CD14-positive monocyte (primary cell): ENCODE data around the gene TSPEAR. TPM values are rescaled to one million over a fixed set of nuclear protein-coding genes. Genes with fewer than 3 reads are reported as not detected.

Source experiments
- DNase-seq, 3 donors: peaks; one replicate each; pipeline ENCODE4 v3.0.0-alpha.2; 2011 to 2022
- H2AFZ ChIP-seq: 2 replicates; pipeline ENCODE4 v1.6.0; 2012; ENCODE audit warnings: mild to moderate bottlenecking, low read depth, low read length, inconsistent platforms; ENCODE audit not compliant: insufficient read depth, poor library complexity, severe bottlenecking
- H3K27ac ChIP-seq, 2 donors: 1 replicate in 1 of 2; 2 replicates in 1 of 2; pipeline ENCODE4 v1.5.1; 2012 to 2013; ENCODE audit warnings: low read length in 2 of 2, control low read depth in 1 of 2, inconsistent platforms in 1 of 2, low read depth in 1 of 2, mild to moderate bottlenecking in 1 of 2
- H3K27me3 ChIP-seq, 2 donors: one replicate each; pipeline versions ENCODE4 v1.6.0 to v1.6.1; 2011 to 2013; ENCODE audit warnings: low read length in 2 of 2; ENCODE audit not compliant: control insufficient read depth in 2 of 2, insufficient read depth in 2 of 2
- H3K36me3 ChIP-seq, 2 donors: replicated peaks in 1 of 2; 1 replicate in 1 of 2; 2 replicates in 1 of 2; pipeline versions ENCODE4 v1.5.1 to v1.6.1; 2012 to 2013; ENCODE audit warnings: low read length in 2 of 2, control low read depth in 1 of 2, inconsistent platforms in 1 of 2, mild to moderate bottlenecking in 1 of 2; ENCODE audit not compliant: insufficient read depth in 2 of 2, control insufficient read depth in 1 of 2
- H3K4me1 ChIP-seq, 2 donors: 1 replicate in 1 of 2; 2 replicates in 1 of 2; pipeline versions ENCODE4 v1.5.1 to v1.6.1; 2012 to 2013; ENCODE audit warnings: low read length in 2 of 2, control low read depth in 1 of 2, inconsistent platforms in 1 of 2, mild to moderate bottlenecking in 1 of 2, moderate library complexity in 1 of 2; ENCODE audit not compliant: insufficient read depth in 2 of 2, control insufficient read depth in 1 of 2
- H3K4me2 ChIP-seq: replicated peaks from 2 replicates; pipeline ENCODE3; 2012; ENCODE audit warnings: low read length, moderate library complexity, mild to moderate bottlenecking; ENCODE audit not compliant: poor library complexity, severe bottlenecking; ENCODE audit errors: extremely low read depth
- H3K4me3 ChIP-seq, 3 experiments: fragments of 200-600 bp in 1 of 3; sonication (generic) in 1 of 3; replicated peaks in 1 of 3; 1 replicate in 2 of 3; 2 replicates in 1 of 3; pipeline ENCODE4 v1.5.1; 2011 to 2013; ENCODE audit warnings: low read length in 3 of 3, mild to moderate bottlenecking in 3 of 3, control low read depth in 2 of 3, low read depth in 2 of 3, inconsistent platforms in 1 of 3, moderate library complexity in 1 of 3
- H3K79me2 ChIP-seq: 2 replicates; pipeline ENCODE4 v1.6.0; 2012; ENCODE audit warnings: mild to moderate bottlenecking, control low read depth, inconsistent platforms, low read length, moderate library complexity; ENCODE audit not compliant: insufficient read depth
- H3K9ac ChIP-seq: 2 replicates; pipeline ENCODE4 v1.6.0; 2017; ENCODE audit warnings: low read length, mild to moderate bottlenecking; ENCODE audit not compliant: insufficient read depth, poor library complexity, severe bottlenecking
- H3K9me3 ChIP-seq, 2 donors: replicated peaks in 1 of 2; 1 replicate in 1 of 2; 2 replicates in 1 of 2; pipeline versions ENCODE4 v1.5.1 to v1.6.1; 2012 to 2013; ENCODE audit warnings: low read length in 2 of 2, control low read depth in 1 of 2; ENCODE audit not compliant: control insufficient read depth in 1 of 2, insufficient read depth in 1 of 2
- H4K20me1 ChIP-seq: 2 replicates; pipeline ENCODE4 v1.6.0; 2012; ENCODE audit warnings: mild to moderate bottlenecking, low read length, control low read depth, moderate library complexity; ENCODE audit not compliant: insufficient read depth
- H3K27ac Mint-ChIP-seq, 7 donors: one replicate each; pipeline ENCODE4 v1.8.0; 2020; ENCODE audit warnings: mild to moderate bottlenecking in 7 of 7, mixed read lengths in 7 of 7, moderate library complexity in 6 of 7, inconsistent platforms in 2 of 7
- H3K27me3 Mint-ChIP-seq, 3 donors: one replicate each; pipeline ENCODE4 v1.8.0; 2021 to 2022; ENCODE audit warnings: low read depth in 3 of 3, mild to moderate bottlenecking in 3 of 3, mixed read lengths in 3 of 3, moderate library complexity in 3 of 3, inconsistent platforms in 1 of 3
- H3K36me3 Mint-ChIP-seq, 2 donors: one replicate each; pipeline ENCODE4 v1.8.0; 2020; ENCODE audit warnings: mixed read lengths in 2 of 2, inconsistent platforms in 1 of 2, mild to moderate bottlenecking in 1 of 2
- H3K4me1 Mint-ChIP-seq: one replicate; pipeline ENCODE4 v1.8.0; 2020; ENCODE audit warnings: mild to moderate bottlenecking, mixed read lengths
- H3K4me3 Mint-ChIP-seq, 2 donors: one replicate each; pipeline ENCODE4 v1.8.0; 2020; ENCODE audit warnings: mild to moderate bottlenecking in 2 of 2, mixed read lengths in 2 of 2, moderate library complexity in 1 of 2
- H3K9me3 Mint-ChIP-seq, 7 donors: one replicate each; pipeline ENCODE4 v1.8.0; 2020 to 2022; ENCODE audit warnings: mixed read lengths in 7 of 7, mild to moderate bottlenecking in 6 of 7, moderate library complexity in 6 of 7, inconsistent platforms in 2 of 7
- CTCF ChIP-seq: fragments of 200-600 bp; IDR thresholded peaks from one replicate; pipeline ENCODE4 v1.8.0; 2022; ENCODE audit warnings: antibody characterized with exemption, mild to moderate bottlenecking
- WGBS: methylation state at CpG from one replicate; pipeline ENCODE4 v1.1.5; 2013; ENCODE audit warnings: missing lambda C conversion rate; ENCODE audit not compliant: insufficient coverage; 5-methylcytosine and 5-hydroxymethylcytosine counted together
- intact Hi-C, 2 donors: fragments of 100-400 bp; cut with micrococcal nuclease; formaldehyde crosslinking; loops; one replicate each; pipeline versions ENCODE4 v1.15.0 to v1.15.1; 2023
- polyA plus RNA-seq, 3 donors: library from polyadenylated mRNA; depleted of rRNA in 1 of 3; unstranded in 2 of 3; stranded (reverse) in 1 of 3; fragments of 300-500 nt in 2 of 3; fragments of >200 nt in 1 of 3; fragmentation: Illumina TruSeq in 2 of 3; gene quantifications; 1 replicate in 2 of 3; 2 replicates in 1 of 3; pipeline ENCODE4 v1.2.3, GENCODE V29; 2012 to 2021

The TSPEAR gene
- polyA plus RNA-seq, 3 donors, result not detected

- Histone ChIP-seq H3K79me2 (no peaks in the 10 kb centered on the region), H3K4me1 (no peaks in the 10 kb centered on the region), H2AFZ (no peak overlapping the region), H3K27ac (no peak overlapping the region), H3K4me2 (no peak overlapping the region), H3K9me3 (peaks cover 7 to 8% of the 10 kb centered on the region in 2 donors), H4K20me1 (no peaks in the 10 kb centered on the region), H3K36me3 (no peaks in the 10 kb centered on the region), H3K4me3 (no peak overlapping the region), H3K27me3 (peaks cover 10 to 64% of the 10 kb centered on the region in 2 donors), H3K9ac (no peak overlapping the region)
- Mint-ChIP-seq H3K4me3 (peak overlapping the region in 1 of 2 donors; percentile 2), H3K4me1 (no peaks in the 10 kb centered on the region), H3K9me3 (peaks cover 8 to 25% (median 17%) of the 10 kb centered on the region in 7 donors), H3K27me3 (peaks cover 69 to 97% (median 74%) of the 10 kb centered on the region in 3 donors), H3K27ac (no peak overlapping the region), H3K36me3 (peaks cover 0 to 8% of the 10 kb centered on the region in 2 donors)
- TF ChIP-seq CTCF, result no peak
- DNase-seq, result no peak
- intact Hi-C loops, result no loop called here
- 59% methylated on average over 12 of the region's 12 CpGs for WGBS
Observed at GRCh38 chr21:44701541-44701940, 9.8 kb downstream of the TSPEAR start.

- Histone ChIP-seq H4K20me1 (no peaks in the 10 kb centered on the region), H2AFZ (no peak overlapping the region), H3K36me3 (no peaks in the 10 kb centered on the region), H3K4me2 (no peak overlapping the region), H3K9ac (no peak overlapping the region), H3K27me3 (peaks cover 4 to 58% of the 10 kb centered on the region in 2 donors), H3K4me3 (no peak overlapping the region), H3K4me1 (no peaks in the 10 kb centered on the region), H3K79me2 (no peaks in the 10 kb centered on the region), H3K9me3 (peaks cover 2 to 3% of the 10 kb centered on the region in 2 donors), H3K27ac (no peak overlapping the region)
- WGBS, result 93% methylated on average over 8 of the region's 14 CpGs
- TF ChIP-seq CTCF, result no peak
- peaks cover 0 to 4% of the 10 kb centered on the region in 2 donors for H3K36me3 Mint-ChIP-seq
- intact Hi-C loops, result no loop called here
- peaks cover 66 to 97% (median 71%) of the 10 kb centered on the region in 3 donors for H3K27me3 Mint-ChIP-seq
- no peak overlapping the region for H3K27ac Mint-ChIP-seq
- peak overlapping the region in 1 of 2 donors; percentile 39 for H3K4me3 Mint-ChIP-seq
- H3K9me3 Mint-ChIP-seq, result peaks cover 5 to 19% (median 12%) of the 10 kb centered on the region in 7 donors
- no peak for DNase-seq
- no peaks in the 10 kb centered on the region for H3K4me1 Mint-ChIP-seq
Observed at GRCh38 chr21:44701023-44701400, 10.4 kb downstream of the TSPEAR start.
